ENCODE results near the gene SDCBP2.

SDCBP2 gene

GRCh38 chr20:1277529-1278322 lies 51.2 kb downstream of the SDCBP2 start:
- no peak for DNase-seq (ENCODE audit: low read depth)
- no peak for TF ChIP-seq CTCF (conservative IDR thresholded peaks at IDR 0.05; ENCODE audit: low read depth, low read length)
- H3K4me3 ChIP-seq (ENCODE audit: low read length): no peak overlapping the region

- TF ChIP-seq CTCF (conservative IDR thresholded peaks at IDR 0.05; ENCODE audit: low read depth, low read length): no peak
- DNase-seq (ENCODE audit: low read depth): no peak
- no peak overlapping the region for H3K4me3 ChIP-seq (ENCODE audit: low read length)
Measured at GRCh38 chr20:1275919-1276318, 53.0 kb downstream of the SDCBP2 start.

GRCh38 chr20:1274485-1275311 lies 54.2 kb downstream of the SDCBP2 start:
- no peak overlapping the region for H3K4me3 ChIP-seq (ENCODE audit: low read length)
- no peak for TF ChIP-seq CTCF (conservative IDR thresholded peaks at IDR 0.05; ENCODE audit: low read depth, low read length)
- no peak for DNase-seq (ENCODE audit: low read depth)

- no peak for TF ChIP-seq CTCF (conservative IDR thresholded peaks at IDR 0.05; ENCODE audit: low read depth, low read length)
- DNase-seq (ENCODE audit: low read depth): no peak
- no peak overlapping the region for H3K4me3 ChIP-seq (ENCODE audit: low read length)
Measured at GRCh38 chr20:1273366-1273765, 55.6 kb downstream of the SDCBP2 start.

GRCh38 chr20:1272368-1273100 lies 56.4 kb downstream of the SDCBP2 start:
- no peak overlapping the region for H3K4me3 ChIP-seq (ENCODE audit: low read length)
- no peak for TF ChIP-seq CTCF (conservative IDR thresholded peaks at IDR 0.05; ENCODE audit: low read depth, low read length)
- DNase-seq (ENCODE audit: low read depth): no peak

- TF ChIP-seq CTCF (conservative IDR thresholded peaks at IDR 0.05; ENCODE audit: low read depth, low read length): no peak
- no peak for DNase-seq (ENCODE audit: low read depth)
- H3K4me3 ChIP-seq (ENCODE audit: low read length): no peak overlapping the region
Measured at GRCh38 chr20:1269850-1270249, 59.1 kb downstream of the SDCBP2 start.
